ENCODE measurements around the gene TNFAIP8.

Gene TNFAIP8

DNA sequence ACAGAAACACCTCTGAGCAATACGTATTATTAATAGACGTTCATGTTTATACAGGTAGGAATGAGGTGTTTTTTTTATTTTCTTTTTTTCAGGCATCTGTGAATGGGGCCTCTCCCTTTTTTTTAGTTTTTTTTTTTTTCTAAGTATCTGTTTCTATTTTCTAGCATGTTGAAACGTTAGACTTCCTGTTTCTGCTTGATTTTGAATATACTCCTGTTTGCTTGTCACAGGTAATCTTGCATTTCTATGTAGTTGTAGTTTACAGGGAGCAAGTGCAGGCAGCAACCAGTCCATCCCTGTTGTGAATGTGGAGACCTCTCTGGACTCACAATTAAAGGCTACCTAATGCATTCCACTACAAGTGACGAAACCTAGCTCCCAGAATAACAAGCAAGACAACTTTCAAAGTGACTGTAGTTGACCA, 22.8 kb upstream of the TNFAIP8 start:
- Histone ChIP-seq H3K79me2 (ENCODE audit: control insufficient read depth, low read length) (peaks cover 44% of the 10 kb centered on the region), H3K4me2 (ENCODE audit: low read length) (peak overlapping the region; percentile 89), H3K4me3 (ENCODE audit: low read length) (peak overlapping the region; percentile 72)

DNA sequence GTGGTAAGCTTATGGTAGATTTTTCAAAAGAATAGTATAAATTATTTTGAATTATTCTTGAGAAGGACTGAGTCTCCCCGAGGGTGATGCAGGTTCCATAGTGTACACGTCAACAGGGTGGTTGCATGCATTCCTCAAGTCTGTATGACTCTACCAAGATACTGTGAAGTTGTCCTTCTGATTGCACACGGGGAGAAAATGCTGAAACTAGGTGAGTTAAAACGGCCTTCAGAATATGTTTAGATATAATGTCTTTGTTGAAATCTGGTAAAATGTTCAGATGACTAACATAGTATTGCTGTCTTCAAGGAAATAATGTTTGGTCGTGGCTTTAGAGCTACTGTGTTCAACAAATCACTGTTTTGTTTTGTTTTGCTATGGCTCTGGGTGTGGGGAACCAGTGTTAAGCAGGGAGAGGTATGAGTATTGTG, 22.4 kb upstream of the TNFAIP8 start:
- H3K27ac ChIP-seq (ENCODE audit: low read depth, low read length), result peak overlapping the region; percentile 73
- no peaks in the 10 kb centered on the region for H4K20me1 ChIP-seq (ENCODE audit: control insufficient read depth, insufficient read depth, low read depth, low read length)
- H3K4me1 ChIP-seq (ENCODE audit: control insufficient read depth, low read length), result peaks cover 72% of the 10 kb centered on the region
- H3K4me2 ChIP-seq (ENCODE audit: low read length), result peak overlapping the region; percentile 89
- H3K79me2 ChIP-seq (ENCODE audit: control insufficient read depth, low read length), result peaks cover 48% of the 10 kb centered on the region
- H3K36me3 ChIP-seq (ENCODE audit: control insufficient read depth, low read length), result no peaks in the 10 kb centered on the region
- no peaks in the 10 kb centered on the region for H3K27me3 ChIP-seq (ENCODE audit: control insufficient read depth, low read length)
- H3K9me3 ChIP-seq (ENCODE audit: control insufficient read depth, insufficient read depth, low read length), result no peaks in the 10 kb centered on the region
- H3F3A ChIP-seq (ENCODE audit: control insufficient read depth, insufficient read depth), result peaks cover 12% of the 10 kb centered on the region
- no peaks in the 10 kb centered on the region for H3K9me2 ChIP-seq (replicated peaks; ENCODE audit: control insufficient read depth, low read length)
- peak overlapping the region; percentile 72 for H3K4me3 ChIP-seq (ENCODE audit: low read length)
- TF ChIP-seq, protein P1, sequence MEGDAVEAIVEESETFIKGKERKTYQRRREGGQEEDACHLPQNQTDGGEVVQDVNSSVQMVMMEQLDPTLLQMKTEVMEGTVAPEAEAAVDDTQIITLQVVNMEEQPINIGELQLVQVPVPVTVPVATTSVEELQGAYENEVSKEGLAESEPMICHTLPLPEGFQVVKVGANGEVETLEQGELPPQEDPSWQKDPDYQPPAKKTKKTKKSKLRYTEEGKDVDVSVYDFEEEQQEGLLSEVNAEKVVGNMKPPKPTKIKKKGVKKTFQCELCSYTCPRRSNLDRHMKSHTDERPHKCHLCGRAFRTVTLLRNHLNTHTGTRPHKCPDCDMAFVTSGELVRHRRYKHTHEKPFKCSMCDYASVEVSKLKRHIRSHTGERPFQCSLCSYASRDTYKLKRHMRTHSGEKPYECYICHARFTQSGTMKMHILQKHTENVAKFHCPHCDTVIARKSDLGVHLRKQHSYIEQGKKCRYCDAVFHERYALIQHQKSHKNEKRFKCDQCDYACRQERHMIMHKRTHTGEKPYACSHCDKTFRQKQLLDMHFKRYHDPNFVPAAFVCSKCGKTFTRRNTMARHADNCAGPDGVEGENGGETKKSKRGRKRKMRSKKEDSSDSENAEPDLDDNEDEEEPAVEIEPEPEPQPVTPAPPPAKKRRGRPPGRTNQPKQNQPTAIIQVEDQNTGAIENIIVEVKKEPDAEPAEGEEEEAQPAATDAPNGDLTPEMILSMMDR (IDR thresholded peaks at IDR 0.05; ENCODE audit: low read depth, low read length, poor library complexity, severe bottlenecking), result no peak
- TF ChIP-seq EZH2phosphoT487 (IDR thresholded peaks at IDR 0.05; ENCODE audit: borderline replicate concordance, low read length), result no peak

More for the DNA sequence above, 22.8 kb upstream of the TNFAIP8 start:
- Histone ChIP-seq H4K20me1 (ENCODE audit: control insufficient read depth, insufficient read depth, low read depth, low read length) (no peaks in the 10 kb centered on the region), H3K9me3 (ENCODE audit: control insufficient read depth, insufficient read depth, low read length) (no peaks in the 10 kb centered on the region), H3K27me3 (ENCODE audit: control insufficient read depth, low read length) (no peaks in the 10 kb centered on the region), H3K36me3 (ENCODE audit: control insufficient read depth, low read length) (no peaks in the 10 kb centered on the region), H3K9me2 (replicated peaks; ENCODE audit: control insufficient read depth, low read length) (no peaks in the 10 kb centered on the region), H3K27ac (ENCODE audit: low read depth, low read length) (peak overlapping the region; percentile 73), H3F3A (ENCODE audit: control insufficient read depth, insufficient read depth) (peaks cover 15% of the 10 kb centered on the region), H3K4me1 (ENCODE audit: control insufficient read depth, low read length) (peaks cover 68% of the 10 kb centered on the region)
- TF ChIP-seq, protein P1 (IDR thresholded peaks at IDR 0.05; ENCODE audit: low read depth, low read length, poor library complexity, severe bottlenecking), result no peak
- TF ChIP-seq EZH2phosphoT487 (IDR thresholded peaks at IDR 0.05; ENCODE audit: borderline replicate concordance, low read length), result no peak

DNA sequence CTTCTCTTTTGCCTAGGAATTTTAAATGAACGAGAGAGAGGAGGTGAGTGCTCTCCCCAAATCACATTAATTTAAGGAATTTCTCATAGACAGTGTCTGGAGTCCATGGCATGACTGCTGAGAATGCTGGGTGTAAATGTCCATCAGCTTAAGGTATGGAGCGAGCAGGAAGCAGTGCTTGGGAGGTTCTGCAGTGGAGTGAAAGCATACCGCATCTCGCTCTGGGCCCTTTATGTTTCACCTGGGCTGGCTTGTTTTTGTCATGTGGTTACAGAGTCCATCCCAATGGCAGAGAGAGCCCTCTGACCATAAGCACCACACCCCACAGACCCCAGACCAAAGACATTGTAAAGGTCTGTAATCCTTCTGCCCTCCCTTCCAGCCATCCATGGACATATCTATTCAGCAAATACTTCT, 20.6 kb upstream of the TNFAIP8 start:
- Histone ChIP-seq H3K27me3 (ENCODE audit: control insufficient read depth, low read length) (no peaks in the 10 kb centered on the region), H3K27ac (ENCODE audit: low read depth, low read length) (no peak overlapping the region), H3K4me2 (ENCODE audit: low read length) (peak overlapping the region; percentile 89), H3K9me2 (replicated peaks; ENCODE audit: control insufficient read depth, low read length) (no peaks in the 10 kb centered on the region), H3K4me1 (ENCODE audit: control insufficient read depth, low read length) (peaks cover 91% of the 10 kb centered on the region), H3K79me2 (ENCODE audit: control insufficient read depth, low read length) (peaks cover 63% of the 10 kb centered on the region), H3K36me3 (ENCODE audit: control insufficient read depth, low read length) (no peaks in the 10 kb centered on the region; the same call in 1 of the 2 replicates), H3K4me3 (ENCODE audit: low read length) (peak overlapping the region; percentile 72), H3K9me3 (ENCODE audit: control insufficient read depth, insufficient read depth, low read length) (no peaks in the 10 kb centered on the region), H3F3A (ENCODE audit: control insufficient read depth, insufficient read depth) (peaks cover 12% of the 10 kb centered on the region), H4K20me1 (ENCODE audit: control insufficient read depth, insufficient read depth, low read depth, low read length) (no peaks in the 10 kb centered on the region)
- TF ChIP-seq, protein P1 (IDR thresholded peaks at IDR 0.05; ENCODE audit: low read depth, low read length, poor library complexity, severe bottlenecking), result peak; percentile 7
- TF ChIP-seq EZH2phosphoT487 (IDR thresholded peaks at IDR 0.05; ENCODE audit: borderline replicate concordance, low read length), result no peak

All from DOHH2 (cell line).